ENCODE data around the gene MINDY4.

- TF ChIP-seq GATA2 (IDR thresholded peaks at IDR 0.05; ENCODE audit: low read depth, low read length) (no peak), GATA3 (IDR thresholded peaks at IDR 0.05; ENCODE audit: low read depth, low read length) (no peak)
Observed at GRCh38 chr7:30829471-30829870, 58.3 kb downstream of the MINDY4 start.

Data from SH-SY5Y (cell line).